OCI-LY3 (cell line): ENCODE results near the gene GADL1.

ENCODE experiments used
- H2AFZ ChIP-seq: fragments of 200-600, 300-600 bp; shearing (Covaris generic); 2 replicates; pipeline ENCODE4 v1.6.0; 2014; ENCODE audit warnings: antibody characterized with exemption, low read depth, low read length
- H3K27ac ChIP-seq: fragments of 200-600, 300-600 bp; sonication (generic); 2 replicates; pipeline ENCODE4 v1.5.1; 2014; ENCODE audit warnings: mild to moderate bottlenecking, low read length, moderate library complexity, mixed read lengths
- H3K27me3 ChIP-seq: fragments of 200-600, 300-600 bp; sonication (generic); 2 replicates; pipeline ENCODE4 v1.6.1; 2014; ENCODE audit warnings: low read depth, low read length, mixed read lengths
- H3K36me3 ChIP-seq: fragments of 200-600, 300-600 bp; sonication (generic); replicated peaks from 2 replicates; pipeline ENCODE3; 2014; ENCODE audit warnings: low read depth, low read length, mixed read lengths
- H3K4me1 ChIP-seq: fragments of 300-600, 200-600 bp; sonication (generic); 2 replicates; pipeline ENCODE4 v1.6.1; 2014; ENCODE audit warnings: low read length, mixed read lengths
- H3K4me2 ChIP-seq: fragments of 200-600, 300-600 bp; sonication (generic); 2 replicates; pipeline ENCODE4 v1.6.1; 2014; ENCODE audit warnings: low read length, mixed read lengths
- H3K4me3 ChIP-seq: fragments of 300-600, 200-600 bp; sonication (generic); 2 replicates; pipeline ENCODE4 v1.5.1; 2014; ENCODE audit warnings: antibody characterized with exemption, mild to moderate bottlenecking, low read length, moderate library complexity
- H3K79me2 ChIP-seq: fragments of 300-600, 200-600 bp; shearing (Covaris generic); 2 replicates; pipeline ENCODE4 v1.6.1; 2014; ENCODE audit warnings: mild to moderate bottlenecking, low read length, mixed read lengths
- H3K9ac ChIP-seq: fragments of 300-600, 200-600 bp; shearing (Covaris generic); 2 replicates; pipeline ENCODE4 v1.6.0; 2014; ENCODE audit warnings: mild to moderate bottlenecking, low read length, moderate library complexity
- H3K9me3 ChIP-seq: fragments of 200-600, 300-600 bp; shearing (Covaris generic); 2 replicates; pipeline ENCODE4 v1.6.1; 2014; ENCODE audit warnings: low read length, mixed read lengths; ENCODE audit not compliant: insufficient read depth
- H4K20me1 ChIP-seq: fragments of 200-600, 300-600 bp; sonication (generic); 2 replicates; pipeline ENCODE4 v1.6.1; 2016; ENCODE audit warnings: low read length, mixed read lengths; ENCODE audit not compliant: insufficient read depth
- EZH2phosphoT487 ChIP-seq: fragments of 200-600 bp; shearing (Covaris generic); IDR thresholded peaks from 2 replicates; pipeline ENCODE4 v1.6.1; 2018; ENCODE audit warnings: antibody characterized with exemption, mixed run types, low read depth
- TF ChIP-seq, protein P1 (sequence below): fragments of 200-600, 300-600 bp; sonication (generic); IDR thresholded peaks from 2 replicates; pipeline ENCODE4 v1.5.1; 2014; ENCODE audit warnings: antibody characterized with exemption, low read length, low read depth

GADL1 gene

GRCh38 chr3:30741889-30742288 is 152.6 kb downstream of the GADL1 start:
- no peaks in the 10 kb centered on the region for H3K79me2 ChIP-seq
- H3K9me3 ChIP-seq, result no peaks in the 10 kb centered on the region
- TF ChIP-seq, protein P1, sequence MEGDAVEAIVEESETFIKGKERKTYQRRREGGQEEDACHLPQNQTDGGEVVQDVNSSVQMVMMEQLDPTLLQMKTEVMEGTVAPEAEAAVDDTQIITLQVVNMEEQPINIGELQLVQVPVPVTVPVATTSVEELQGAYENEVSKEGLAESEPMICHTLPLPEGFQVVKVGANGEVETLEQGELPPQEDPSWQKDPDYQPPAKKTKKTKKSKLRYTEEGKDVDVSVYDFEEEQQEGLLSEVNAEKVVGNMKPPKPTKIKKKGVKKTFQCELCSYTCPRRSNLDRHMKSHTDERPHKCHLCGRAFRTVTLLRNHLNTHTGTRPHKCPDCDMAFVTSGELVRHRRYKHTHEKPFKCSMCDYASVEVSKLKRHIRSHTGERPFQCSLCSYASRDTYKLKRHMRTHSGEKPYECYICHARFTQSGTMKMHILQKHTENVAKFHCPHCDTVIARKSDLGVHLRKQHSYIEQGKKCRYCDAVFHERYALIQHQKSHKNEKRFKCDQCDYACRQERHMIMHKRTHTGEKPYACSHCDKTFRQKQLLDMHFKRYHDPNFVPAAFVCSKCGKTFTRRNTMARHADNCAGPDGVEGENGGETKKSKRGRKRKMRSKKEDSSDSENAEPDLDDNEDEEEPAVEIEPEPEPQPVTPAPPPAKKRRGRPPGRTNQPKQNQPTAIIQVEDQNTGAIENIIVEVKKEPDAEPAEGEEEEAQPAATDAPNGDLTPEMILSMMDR, result no peak
- no peak for TF ChIP-seq EZH2phosphoT487
- no peak overlapping the region for H3K4me3 ChIP-seq
- no peak overlapping the region for H3K4me2 ChIP-seq
- H3K27me3 ChIP-seq, result no peaks in the 10 kb centered on the region
- H3K27ac ChIP-seq, result no peak overlapping the region
- H3K36me3 ChIP-seq, result no peaks in the 10 kb centered on the region
- no peak overlapping the region for H2AFZ ChIP-seq
- no peaks in the 10 kb centered on the region for H4K20me1 ChIP-seq
- H3K9ac ChIP-seq, result no peak overlapping the region
- no peaks in the 10 kb centered on the region for H3K4me1 ChIP-seq

DNA sequence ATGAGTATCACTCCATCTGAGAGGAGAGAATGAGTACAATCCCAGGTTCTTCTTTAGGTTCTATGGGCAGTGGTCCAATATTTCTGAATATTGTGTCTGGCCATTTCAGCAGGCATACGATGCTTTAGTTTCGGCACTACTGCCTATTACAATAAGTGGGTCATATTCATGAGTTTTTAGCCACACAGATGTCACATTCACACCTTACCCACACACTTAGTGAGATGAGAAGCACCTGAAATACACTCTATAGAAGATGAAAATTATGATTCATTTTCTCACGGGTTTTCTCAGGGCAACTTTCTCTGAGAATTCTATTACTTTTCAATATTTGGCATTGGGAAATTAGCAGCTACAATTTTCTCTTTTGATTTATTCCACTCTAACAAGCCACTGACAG is 155.9 kb downstream of the GADL1 start:
- Histone ChIP-seq H4K20me1 (no peaks in the 10 kb centered on the region), H3K9ac (no peak overlapping the region), H3K9me3 (no peaks in the 10 kb centered on the region), H3K27ac (no peak overlapping the region), H3K4me3 (no peak overlapping the region), H3K4me2 (no peak overlapping the region), H3K27me3 (no peaks in the 10 kb centered on the region), H3K79me2 (no peaks in the 10 kb centered on the region), H3K36me3 (no peaks in the 10 kb centered on the region), H3K4me1 (peaks cover 10% of the 10 kb centered on the region), H2AFZ (no peak overlapping the region)
- TF ChIP-seq, protein P1, result no peak
- TF ChIP-seq EZH2phosphoT487, result no peak

GRCh38 chr3:30737743-30738499 is 156.5 kb downstream of the GADL1 start:
- H3K27ac ChIP-seq, result no peak overlapping the region
- no peaks in the 10 kb centered on the region for H3K79me2 ChIP-seq
- H3K36me3 ChIP-seq, result no peaks in the 10 kb centered on the region
- H4K20me1 ChIP-seq, result no peaks in the 10 kb centered on the region
- TF ChIP-seq, protein P1, result no peak
- no peak for TF ChIP-seq EZH2phosphoT487
- H3K4me3 ChIP-seq, result no peak overlapping the region
- H3K4me2 ChIP-seq, result no peak overlapping the region
- peaks cover 15% of the 10 kb centered on the region for H3K4me1 ChIP-seq
- H2AFZ ChIP-seq, result no peak overlapping the region
- H3K27me3 ChIP-seq, result no peaks in the 10 kb centered on the region
- no peaks in the 10 kb centered on the region for H3K9me3 ChIP-seq
- no peak overlapping the region for H3K9ac ChIP-seq

DNA sequence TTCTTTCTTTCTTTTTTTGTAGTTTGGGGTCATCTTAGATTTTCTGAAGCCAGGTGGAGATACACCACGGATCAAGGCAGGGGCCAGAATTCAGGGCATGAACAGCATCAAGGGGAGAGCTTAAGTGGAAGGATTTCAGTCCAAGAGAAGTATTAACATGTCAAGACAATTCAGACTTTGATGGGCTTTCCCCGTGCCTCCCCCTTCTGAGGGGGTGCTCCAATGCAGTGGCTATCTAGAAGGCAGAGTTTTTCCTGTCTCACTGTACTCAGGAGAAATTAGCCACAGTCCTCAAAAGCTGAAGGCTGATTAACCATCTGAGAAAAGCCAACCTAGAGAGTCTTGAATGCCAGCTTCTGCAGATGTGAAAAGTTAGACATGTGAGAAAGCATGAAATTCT is 160.8 kb downstream of the GADL1 start:
- H3K4me2 ChIP-seq, result peak overlapping the region; percentile 48
- no peaks in the 10 kb centered on the region for H3K79me2 ChIP-seq
- peak overlapping the region; percentile 4; the same call in 1 of the 2 replicates for H2AFZ ChIP-seq
- TF ChIP-seq, protein P1, result no peak
- no peak for TF ChIP-seq EZH2phosphoT487
- no peaks in the 10 kb centered on the region for H3K36me3 ChIP-seq
- peak overlapping the region; percentile 13; the same call in 1 of the 2 replicates for H3K4me3 ChIP-seq
- H3K4me1 ChIP-seq, result peaks cover 15% of the 10 kb centered on the region
- peak overlapping the region; percentile 1; the same call in 1 of the 2 replicates for H3K27ac ChIP-seq
- H3K27me3 ChIP-seq, result no peaks in the 10 kb centered on the region
- no peaks in the 10 kb centered on the region for H4K20me1 ChIP-seq
- no peaks in the 10 kb centered on the region for H3K9me3 ChIP-seq
- H3K9ac ChIP-seq, result peak overlapping the region; percentile 6; the same call in 1 of the 2 replicates
